ENCODE results near the gene ATP6V1G2.

Gene ATP6V1G2

GRCh38 chr6:31495580-31495979 lies 50.8 kb downstream of the ATP6V1G2 start:
- peak overlapping the region; percentile 48 for H3K27ac ChIP-seq
- DNase-seq (ENCODE audit: low read depth, low spot score), result no peak

All from epithelial cell of prostate (primary cell).